DMS 273 treated with DMSO at 0.1 percent for 48 hours (cell line): Measurements from ENCODE around the gene NEAT1.
A peak's percentile ranks its signal among the peaks of the same experiment; 100 is the strongest.
"Not testable (repeated sequence)": the region's sequence is repeated elsewhere in the genome, so short reads cannot be mapped to it uniquely, and the experiment has no call there.

Experiments used
- DNase-seq: peaks from one replicate; lab custom pipeline; 2025; lab: John Stamatoyannopoulos, UW

The NEAT1 gene

DNA sequence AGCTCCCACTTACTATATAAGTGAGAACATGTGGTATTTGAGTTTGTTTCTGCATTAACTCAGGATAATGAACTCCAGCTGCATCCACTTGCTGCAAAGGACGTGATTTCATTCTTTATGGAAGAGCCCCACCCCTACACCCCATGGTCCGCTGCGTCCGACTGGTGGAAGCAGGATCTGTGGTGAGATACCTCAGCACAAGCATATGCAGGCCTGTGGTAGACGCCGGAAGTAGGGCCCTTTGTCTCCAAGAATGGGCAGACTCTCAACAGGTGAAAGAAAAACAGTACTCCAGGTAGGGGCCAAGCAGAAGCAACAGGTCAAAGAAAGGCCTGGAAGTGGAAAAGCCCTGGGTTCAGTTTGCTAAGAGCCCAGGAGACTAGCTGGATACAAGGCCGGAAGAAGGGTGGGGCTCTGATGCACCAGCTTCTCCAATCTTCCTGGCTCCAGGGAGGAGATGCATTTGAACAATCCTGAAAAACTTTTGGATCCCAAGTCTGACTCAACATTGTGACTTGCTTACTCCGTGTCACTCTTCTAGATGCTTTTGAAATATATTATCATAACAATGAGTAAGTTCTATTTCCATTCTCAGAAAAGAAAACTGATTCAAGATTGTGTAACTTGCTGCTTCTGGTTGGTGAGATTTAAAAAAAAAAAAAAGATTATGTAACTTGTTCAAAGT, 30.4 kb downstream of the NEAT1 start:
- DNase-seq = no peak

DNA sequence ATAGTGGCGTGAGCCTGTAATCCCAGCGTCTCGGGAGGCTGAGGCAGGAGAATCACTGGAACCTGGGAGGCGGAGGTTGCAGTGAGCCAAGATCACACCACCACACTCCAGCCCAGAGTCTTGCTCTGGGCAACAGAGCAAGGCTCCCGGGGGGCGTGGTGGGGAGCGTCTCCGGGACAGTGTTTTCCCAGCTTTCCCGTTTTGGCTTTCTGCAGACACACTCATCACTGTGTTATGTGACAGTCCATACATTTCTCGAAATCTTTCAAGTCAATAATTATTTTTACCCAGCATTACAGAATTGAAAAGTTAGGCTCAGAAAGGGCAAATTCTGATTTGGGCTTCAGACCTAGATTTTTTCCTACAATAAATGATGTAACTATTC, 31.7 kb downstream of the NEAT1 start:
- no peak for DNase-seq

- DNase-seq = no peak
Observed at GRCh38 chr11:65454696-65455456, 32.3 kb downstream of the NEAT1 start.

- DNase-seq = no peak
Observed at GRCh38 chr11:65456418-65456817, 33.8 kb downstream of the NEAT1 start.

GRCh38 chr11:65459552-65459951, 37.0 kb downstream of the NEAT1 start:
- no peak for DNase-seq

DNA sequence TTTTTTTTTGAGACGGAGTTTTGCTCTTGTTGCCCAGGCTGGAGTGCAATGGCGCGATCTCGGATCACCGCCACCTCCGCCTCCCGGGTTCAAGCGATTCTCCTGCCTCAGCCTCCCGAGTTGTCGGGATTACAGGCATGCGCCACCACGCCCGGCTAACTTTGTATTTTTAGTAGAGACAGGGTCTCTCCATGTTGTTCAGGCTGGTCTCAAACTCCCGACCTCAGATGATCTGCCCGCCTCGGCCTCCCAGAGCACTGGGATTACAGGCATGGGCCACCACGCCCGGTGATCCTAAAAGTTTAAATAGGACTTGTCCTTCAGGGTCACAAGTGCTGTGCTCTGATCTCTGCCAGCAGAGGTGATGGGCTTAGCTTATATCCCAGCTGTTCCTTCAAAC, 42.9 kb downstream of the NEAT1 start:
- not testable (repeated sequence) for DNase-seq

DNA sequence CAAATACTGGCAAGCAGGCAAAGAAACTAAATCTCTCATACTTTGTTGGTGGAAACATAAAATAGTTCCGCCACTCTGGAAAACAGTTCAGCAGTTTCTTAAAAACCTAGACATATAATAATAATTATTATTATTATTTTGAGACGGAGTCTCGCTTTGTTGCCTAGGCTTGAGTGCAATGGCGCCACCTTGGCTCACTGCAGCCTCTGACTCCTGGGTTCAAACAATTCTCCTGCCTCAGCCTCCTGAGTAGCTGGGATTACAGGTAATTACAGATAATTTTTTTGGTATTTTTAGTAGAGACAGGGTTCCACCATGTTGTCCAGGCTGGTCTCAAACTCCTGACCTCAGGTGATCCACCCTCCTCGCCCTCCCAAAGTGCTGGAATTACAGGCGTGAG, 44.7 kb downstream of the NEAT1 start:
- DNase-seq = not testable (repeated sequence)

DNA sequence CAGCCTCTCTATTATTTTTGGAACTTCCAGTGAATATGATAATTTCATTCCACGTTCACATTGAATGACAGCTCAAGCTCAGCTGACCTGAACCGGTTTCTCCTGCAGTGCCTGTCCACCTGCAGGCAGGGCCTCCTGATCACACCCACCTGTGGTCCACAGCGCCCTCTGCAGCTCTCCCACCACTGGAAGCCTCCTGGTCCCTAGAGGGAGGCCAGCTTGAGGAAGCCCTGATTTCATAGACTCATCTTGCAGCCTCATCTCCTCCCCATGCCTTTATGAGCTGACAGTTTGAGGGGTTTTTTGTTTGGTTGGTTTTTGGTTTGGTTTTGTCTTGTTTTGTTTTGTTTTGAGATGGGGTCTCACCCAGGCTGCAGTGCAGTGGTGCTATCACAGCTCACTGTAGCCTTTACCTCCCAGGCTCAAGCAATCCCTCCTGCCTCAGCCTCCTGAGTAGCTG, 46.3 kb downstream of the NEAT1 start:
- no peak for DNase-seq

DNA sequence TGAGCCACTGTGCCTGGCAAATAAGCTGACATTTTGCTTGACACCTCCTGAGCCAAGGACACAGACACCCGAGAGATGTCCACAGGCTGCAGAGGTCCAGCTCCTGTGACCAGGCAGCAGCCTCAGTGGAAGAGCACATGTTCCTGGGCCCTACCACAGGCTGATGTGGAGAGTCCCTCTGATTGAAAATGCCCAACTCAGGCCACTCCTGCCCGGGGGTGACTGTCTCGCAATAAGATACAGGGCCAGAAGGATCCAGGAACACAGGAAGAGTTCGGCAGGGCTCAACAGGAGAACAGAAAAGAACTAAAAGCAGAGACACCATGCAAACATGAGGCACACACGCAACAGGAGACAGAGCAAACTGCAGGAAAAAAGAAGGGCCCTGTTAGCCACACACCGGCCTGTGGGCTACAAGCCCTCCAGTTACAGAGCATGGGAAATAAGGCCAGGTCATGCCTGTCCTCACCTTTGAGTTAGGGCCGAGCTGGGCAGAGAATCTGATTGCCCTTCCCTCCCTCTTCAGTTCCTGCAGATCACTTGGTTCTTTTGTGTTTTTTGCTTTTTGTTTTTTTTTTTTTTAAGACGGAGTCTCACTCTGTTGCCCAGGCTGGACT, 47.9 kb downstream of the NEAT1 start:
- DNase-seq = no peak

- DNase-seq = peak; percentile 30
Observed at GRCh38 chr11:65471447-65471891, 48.9 kb downstream of the NEAT1 start.

DNA sequence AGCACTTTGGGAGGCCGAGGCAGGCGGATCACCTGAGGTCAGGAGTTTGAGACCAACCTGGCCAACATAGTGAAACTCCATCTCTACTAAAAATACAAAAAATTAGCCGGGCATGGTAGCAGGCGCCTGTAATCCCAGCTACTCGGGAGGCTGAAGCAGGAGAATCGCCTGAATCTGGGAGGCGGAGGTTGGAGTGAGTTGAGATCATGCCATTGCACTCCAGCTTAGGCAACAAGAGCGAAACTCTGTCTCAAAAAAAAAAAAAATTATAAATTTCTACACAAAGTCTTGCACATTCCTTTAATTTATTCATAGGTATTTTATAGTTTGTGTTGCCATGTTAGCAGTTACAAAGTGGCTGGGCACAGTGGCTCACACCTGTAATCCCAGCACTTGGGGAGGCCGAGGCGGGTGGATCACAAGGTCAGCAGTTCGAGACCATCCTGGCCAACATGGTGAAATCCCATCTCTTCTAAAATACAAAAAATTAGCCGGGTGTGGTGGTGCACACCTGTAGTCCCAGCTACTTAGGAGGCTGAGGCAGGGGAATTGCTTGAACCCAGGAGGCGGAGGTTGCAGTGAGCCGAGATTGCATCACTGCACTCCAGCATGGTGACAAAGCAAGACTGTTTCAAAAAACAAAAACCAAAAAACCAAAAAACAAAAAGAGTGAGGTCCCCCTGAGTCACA, 50.1 kb downstream of the NEAT1 start:
- not testable (repeated sequence) for DNase-seq

DNA sequence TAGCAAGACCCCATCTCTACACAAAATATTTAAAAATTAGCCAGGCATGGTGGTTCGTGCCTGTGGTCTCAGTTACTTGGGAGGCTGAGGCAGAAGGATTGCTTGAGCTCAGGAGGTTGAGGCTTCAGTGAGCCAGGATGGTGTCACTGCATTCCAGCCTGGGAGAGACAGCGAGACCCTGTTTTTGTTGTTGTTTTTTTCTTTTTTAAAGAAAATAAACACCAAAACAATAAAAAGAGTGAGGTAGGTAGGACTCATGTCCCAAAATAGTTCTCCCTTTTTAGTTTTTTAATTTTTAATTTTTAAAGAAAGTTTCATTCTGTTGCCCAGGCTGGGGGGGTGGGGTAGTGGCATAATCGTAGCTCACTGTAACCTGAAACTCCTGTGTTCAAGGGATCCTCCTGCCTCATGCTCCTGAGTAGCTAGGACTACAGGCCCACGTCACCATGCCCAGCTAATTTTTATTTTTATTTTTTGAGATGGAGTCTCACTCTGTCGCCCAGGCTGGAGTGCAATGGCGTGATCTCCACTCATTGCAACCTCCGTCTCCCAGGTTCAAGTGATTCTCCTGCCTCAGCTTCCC, 50.8 kb downstream of the NEAT1 start:
- no peak for DNase-seq

- DNase-seq = no peak
Observed at GRCh38 chr11:65474864-65475263, 52.3 kb downstream of the NEAT1 start.

DNA sequence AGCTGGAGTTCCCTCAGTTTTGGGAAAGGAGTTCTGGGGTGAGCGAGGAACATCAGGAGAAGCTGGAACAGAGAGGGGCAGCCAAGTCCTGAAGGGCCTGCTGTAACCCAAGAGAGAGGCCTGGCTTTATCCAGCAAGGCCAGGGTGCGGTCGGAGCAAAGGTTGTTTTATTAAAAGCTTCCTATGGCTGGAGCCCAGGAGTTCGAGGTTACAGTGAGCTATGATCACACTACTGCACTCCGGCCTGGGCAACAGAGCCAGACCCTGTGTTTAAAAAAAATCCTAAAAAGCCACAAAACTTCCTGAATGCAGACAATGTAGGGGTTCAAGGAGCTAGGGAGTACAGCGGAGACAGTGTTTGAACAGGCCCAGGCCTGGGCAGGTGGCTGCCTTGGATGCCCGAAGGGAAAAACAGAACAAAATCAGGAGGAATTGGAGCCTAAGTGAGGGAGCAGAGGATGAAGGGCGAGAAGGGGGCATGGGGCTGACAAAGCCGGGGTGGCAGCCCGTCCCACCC, 54.1 kb downstream of the NEAT1 start:
- DNase-seq = no peak

DNA sequence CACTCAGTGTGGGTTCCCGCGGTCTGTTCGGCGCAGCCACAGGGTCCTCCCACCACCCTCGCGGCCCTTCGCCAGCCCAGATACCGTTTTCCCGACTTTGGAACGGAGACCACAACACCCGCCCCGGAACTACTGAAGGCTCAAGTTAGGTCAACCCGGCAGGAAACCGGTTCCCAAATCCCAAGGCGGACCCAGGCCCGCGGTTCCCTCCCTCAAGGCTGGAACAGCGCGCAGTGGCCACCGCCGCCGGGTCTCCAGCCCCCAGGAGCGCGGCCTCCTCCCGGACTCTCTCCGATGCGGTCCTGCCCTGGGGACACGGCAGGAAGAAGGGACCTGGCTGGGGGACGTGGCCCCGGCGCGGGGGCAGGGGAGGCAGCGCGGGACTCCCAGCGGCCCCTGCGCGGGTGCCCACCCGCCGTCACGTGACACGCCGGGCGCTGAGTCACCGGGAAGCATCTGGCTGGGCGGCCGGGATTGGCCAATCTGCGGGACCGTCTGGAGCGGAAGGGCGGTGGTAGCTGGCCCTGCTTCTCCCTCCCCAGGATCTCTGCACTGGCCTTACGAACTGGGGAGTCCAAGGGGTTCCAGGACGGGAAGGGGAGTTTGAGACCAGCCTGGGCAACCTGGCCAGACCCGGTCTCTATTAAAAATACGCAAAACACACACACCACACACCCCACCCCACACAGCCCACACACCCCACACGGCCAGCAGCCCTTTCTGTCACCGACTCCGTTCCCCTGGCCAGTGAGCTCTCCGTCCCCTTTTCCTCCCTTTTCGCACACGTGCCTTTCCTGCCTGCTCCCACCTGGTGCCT, 54.8 kb downstream of the NEAT1 start:
- peak; percentile 48 for DNase-seq

GRCh38 chr11:65478388-65479183, 56.0 kb downstream of the NEAT1 start:
- DNase-seq = no peak

- DNase-seq = peak; percentile 75
Observed at GRCh38 chr11:65479184-65480145, 56.9 kb downstream of the NEAT1 start.

- DNase-seq = no peak
Observed at GRCh38 chr11:65482306-65482850, 59.8 kb downstream of the NEAT1 start.

DNA sequence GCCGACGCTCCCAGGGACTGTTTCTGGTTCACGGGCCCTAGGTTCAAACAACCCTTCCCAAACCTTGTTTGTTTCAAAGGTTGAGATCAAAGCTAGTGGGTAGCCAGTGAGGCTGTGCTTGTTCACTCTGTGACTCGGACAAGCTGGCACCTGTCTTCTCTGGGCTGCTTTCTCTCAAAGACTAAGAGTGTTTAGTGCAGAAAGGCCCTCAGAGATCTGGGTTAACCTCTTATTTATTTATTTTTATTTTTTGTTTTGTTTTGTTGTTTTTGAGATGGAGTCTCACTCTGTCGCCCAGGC, 63.3 kb downstream of the NEAT1 start:
- no peak for DNase-seq
